HEK293 (cell line): ENCODE data around the gene SHISA6.

Experiments used
- CTCF ChIA-PET: fragments of 350-600 bp; formaldehyde crosslinking; extraction: SDS; loops from one replicate; lab custom pipeline; 2021; ENCODE audit warnings: antibody characterized with exemption; lab: Yijun Ruan, JAX
- POLR2A ChIA-PET: fragments of 300-600 bp; formaldehyde crosslinking; extraction: SDS; loops from one replicate; lab custom pipeline; 2020; ENCODE audit warnings: antibody characterized with exemption, inconsistent platforms; lab: Yijun Ruan, JAX
- H3K27ac ChIP-seq: fragments of 200-500 bp; sonication (Bioruptor generic); 2 replicates; pipeline ENCODE4 v1.5.1; 2014; ENCODE audit warnings: low read depth, low read length, control low read depth, inconsistent platforms; ENCODE audit errors: extremely low read depth
- H3K36me3 ChIP-seq, 2 experiments: fragments of 200-500 bp in 1 of 2; sonication (Bioruptor generic) in 1 of 2; 1 replicate in 1 of 2; 2 replicates in 1 of 2; pipeline ENCODE4 v1.5.1; 2014 to 2017; ENCODE audit warnings: inconsistent platforms in 2 of 2, low read length in 2 of 2; ENCODE audit not compliant: control insufficient read depth in 2 of 2, insufficient read depth in 1 of 2
- H3K4me1 ChIP-seq: fragments of 200-500 bp; sonication (Bioruptor generic); 2 replicates; pipeline ENCODE4 v1.5.1; 2014; ENCODE audit warnings: mild to moderate bottlenecking, low read length, inconsistent platforms; ENCODE audit not compliant: control insufficient read depth, insufficient read depth
- H3K4me3 ChIP-seq: 2 replicates; pipeline ENCODE4 v1.5.1; 2011; ENCODE audit warnings: low read depth, mild to moderate bottlenecking, control low read depth, low read length, moderate library complexity
- H3K9me3 ChIP-seq: fragments of 200-500 bp; sonication (Bioruptor generic); 2 replicates; pipeline ENCODE4 v1.5.1; 2014; ENCODE audit warnings: low read depth, low read length, inconsistent platforms; ENCODE audit not compliant: control insufficient read depth, insufficient read depth
- ATF2 ChIP-seq: fragments of 450-650 bp; formaldehyde crosslinking; IDR thresholded peaks from 2 replicates; pipeline ENCODE4 v1.5.1; 2016; ENCODE audit warnings: missing biosample characterization, missing genetic modification characterization, low read depth
- EGR2 ChIP-seq: fragments of 450-650 bp; formaldehyde crosslinking; IDR thresholded peaks from 2 replicates; pipeline ENCODE4 v1.5.1; 2016; ENCODE audit warnings: low read depth, missing biosample characterization, missing genetic modification characterization
- GFI1B ChIP-seq: fragments of 450-650 bp; formaldehyde crosslinking; IDR thresholded peaks from 2 replicates; pipeline ENCODE4 v1.5.1; 2016; ENCODE audit warnings: missing biosample characterization, missing genetic modification characterization
- GLI2 ChIP-seq: fragments of 450-650 bp; formaldehyde crosslinking; IDR thresholded peaks from 2 replicates; pipeline ENCODE4; 2017; ENCODE audit warnings: missing biosample characterization, missing genetic modification characterization, low read depth, borderline replicate concordance
- KLF16 ChIP-seq: fragments of 450-650 bp; formaldehyde crosslinking; IDR thresholded peaks from 2 replicates; pipeline ENCODE4 v1.5.1; 2017; ENCODE audit warnings: missing biosample characterization, missing genetic modification characterization
- MYNN ChIP-seq: fragments of 450-650 bp; formaldehyde crosslinking; IDR thresholded peaks from 2 replicates; pipeline ENCODE4 v1.5.1; 2016; ENCODE audit warnings: missing biosample characterization, missing genetic modification characterization, borderline replicate concordance
- OVOL3 ChIP-seq: fragments of 450-650 bp; formaldehyde crosslinking; IDR thresholded peaks from 2 replicates; pipeline ENCODE4 v1.5.1; 2016; ENCODE audit warnings: missing biosample characterization, missing genetic modification characterization
- PBX3 ChIP-seq: sonication (generic); formaldehyde crosslinking; IDR thresholded peaks from 2 replicates; pipeline ENCODE4 v1.8.1; 2022; ENCODE audit warnings: mild to moderate bottlenecking, moderate library complexity, missing genetic modification reagents
- REPIN1 ChIP-seq: fragments of 450-650 bp; formaldehyde crosslinking; IDR thresholded peaks from 2 replicates; pipeline ENCODE4 v1.5.1; 2017; ENCODE audit warnings: missing biosample characterization, missing genetic modification characterization, low read depth
- ZBTB44 ChIP-seq: fragments of 450-650 bp; IDR thresholded peaks from 2 replicates; pipeline ENCODE4 v1.5.1; 2018; ENCODE audit warnings: missing biosample characterization, mild to moderate bottlenecking, missing genetic modification characterization
- ZBTB49 ChIP-seq: fragments of 450-650 bp; formaldehyde crosslinking; IDR thresholded peaks from 2 replicates; pipeline ENCODE4 v1.5.1; 2016; ENCODE audit warnings: missing biosample characterization, missing genetic modification characterization, low read depth
- ZBTB6 ChIP-seq: fragments of 450-650 bp; formaldehyde crosslinking; IDR thresholded peaks from 2 replicates; pipeline ENCODE4 v1.5.1; 2017; ENCODE audit warnings: missing biosample characterization, missing genetic modification characterization
- ZNF223 ChIP-seq: fragments of 450-650 bp; formaldehyde crosslinking; IDR thresholded peaks from 2 replicates; pipeline ENCODE4 v1.5.1; 2016; ENCODE audit warnings: missing biosample characterization, missing genetic modification characterization
- ZNF24 ChIP-seq: fragments of 450-650 bp; formaldehyde crosslinking; IDR thresholded peaks from 2 replicates; pipeline ENCODE4 v1.5.1; 2016; ENCODE audit warnings: missing biosample characterization, missing genetic modification characterization
- ZNF354C ChIP-seq: fragments of 450-650 bp; formaldehyde crosslinking; IDR thresholded peaks from 2 replicates; pipeline ENCODE4 v1.5.1; 2016; ENCODE audit warnings: missing biosample characterization, missing genetic modification characterization, low read depth, borderline replicate concordance
- ZNF777 ChIP-seq: fragments of 450-650 bp; formaldehyde crosslinking; IDR thresholded peaks from 2 replicates; pipeline ENCODE4 v1.5.1; 2017; ENCODE audit warnings: missing biosample characterization, missing genetic modification characterization, borderline replicate concordance
- ZSCAN30 ChIP-seq: fragments of 450-650 bp; IDR thresholded peaks from 2 replicates; pipeline ENCODE4 v1.5.1; 2018; ENCODE audit warnings: missing biosample characterization, mild to moderate bottlenecking, missing genetic modification characterization, moderate library complexity

SHISA6 gene

GRCh38 chr17:11334493-11334892 is 93.5 kb downstream of the SHISA6 start (continued):
- TF ChIP-seq ZNF777 (no peak), GLI2 (no peak), ZSCAN30 (no peak), ZBTB49 (tag by site-specific recombination) (no peak), ATF2 (tag by site-specific recombination) (no peak), ZNF24 (tag by site-specific recombination) (no peak), ZNF354C (tag by site-specific recombination) (no peak)

GRCh38 chr17:11336290-11336689 is 95.3 kb downstream of the SHISA6 start:
- POLR2A ChIA-PET, result no interaction called here
- no peak overlapping the region for H3K27ac ChIP-seq
- no peaks in the 10 kb centered on the region for H3K36me3 ChIP-seq
- no peaks in the 10 kb centered on the region for H3K9me3 ChIP-seq
- H3K4me3 ChIP-seq, result no peak overlapping the region
- H3K4me1 ChIP-seq, result no peaks in the 10 kb centered on the region
- no peak for TF ChIP-seq EGR2 (tag by site-specific recombination)
- no peak for TF ChIP-seq KLF16 (tag by site-specific recombination)
- TF ChIP-seq GFI1B (tag by site-specific recombination), result no peak
- TF ChIP-seq PBX3, result no peak
- TF ChIP-seq ATF2 (tag by site-specific recombination), result no peak
- TF ChIP-seq ZNF223, result no peak
- TF ChIP-seq ZBTB6, result no peak
- no peak for TF ChIP-seq OVOL3 (tag by site-specific recombination)
- TF ChIP-seq MYNN (tag by site-specific recombination), result no peak
- TF ChIP-seq ZBTB44 (tag by site-specific recombination), result no peak
- no peak for TF ChIP-seq REPIN1 (tag by site-specific recombination)
- CTCF ChIA-PET, result interaction anchor here (0.5 kb wide), 1 partner anchor 47 kb away, joined by 3 read pairs; no protein-coding TSS in a partner anchor
